NT2/D1 (cell line): Measurements from ENCODE around the gene RHOH.

Source experiments
- DNase-seq: peaks from one replicate; pipeline ENCODE4 v3.0.0-alpha.2; 2011; ENCODE audit warnings: low read depth, low spot score
- H3K27me3 ChIP-seq: 2 replicates; pipeline ENCODE4 v1.6.0; 2011; ENCODE audit warnings: mild to moderate bottlenecking; ENCODE audit not compliant: insufficient read length, insufficient read depth
- H3K36me3 ChIP-seq: 2 replicates; pipeline ENCODE4 v1.6.1; 2011; ENCODE audit warnings: mild to moderate bottlenecking, low read length, mixed read lengths; ENCODE audit not compliant: insufficient read depth, insufficient read length
- H3K4me1 ChIP-seq: 2 replicates; pipeline ENCODE4 v1.5.1; 2011; ENCODE audit not compliant: insufficient read depth, insufficient read length
- H3K4me3 ChIP-seq: 2 replicates; pipeline ENCODE4 v1.5.1; 2011; ENCODE audit warnings: low read depth; ENCODE audit not compliant: insufficient read length
- H3K9ac ChIP-seq: 2 replicates; pipeline ENCODE4 v1.6.0; 2011; ENCODE audit warnings: low read depth; ENCODE audit not compliant: insufficient read length
- H3K9me3 ChIP-seq: 2 replicates; pipeline ENCODE4 v1.5.1; 2011; ENCODE audit warnings: mild to moderate bottlenecking, low read length; ENCODE audit not compliant: insufficient read depth
- SUZ12 ChIP-seq: IDR thresholded peaks from 2 replicates; pipeline ENCODE4 v1.6.1; 2011; ENCODE audit not compliant: insufficient read length, insufficient read depth; ENCODE audit errors: extremely low read depth
- YY1 ChIP-seq: IDR thresholded peaks from 2 replicates; pipeline ENCODE4 v1.6.1; 2011; ENCODE audit not compliant: insufficient read length, insufficient read depth
- ZNF274 ChIP-seq: IDR thresholded peaks from 2 replicates; pipeline ENCODE4 v1.6.1; 2011; ENCODE audit warnings: mild to moderate bottlenecking, low read depth, low read length

Gene RHOH

DNA sequence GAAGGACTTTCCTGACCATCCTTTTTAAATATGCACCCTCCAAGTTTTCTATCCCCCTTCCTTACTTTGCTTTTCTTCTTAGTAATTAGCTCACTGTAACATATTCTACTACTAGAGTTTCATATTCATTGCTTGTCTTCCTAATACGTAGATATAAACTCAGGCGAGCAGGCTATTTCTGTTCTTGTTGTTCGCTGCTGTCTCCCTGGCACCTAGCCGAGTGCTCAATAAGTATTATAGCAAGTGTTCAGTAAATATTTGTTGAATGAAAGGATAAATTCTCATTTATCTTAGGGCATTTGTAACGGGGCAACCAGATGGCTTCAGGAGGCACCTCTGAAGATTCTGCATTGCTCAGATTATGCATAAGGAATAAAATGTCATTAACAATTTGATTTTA lies 6.8 kb upstream of the RHOH start:
- Histone ChIP-seq H3K36me3 (no peaks in the 10 kb centered on the region), H3K27me3 (no peaks in the 10 kb centered on the region), H3K4me3 (no peak overlapping the region), H3K9ac (no peak overlapping the region), H3K9me3 (no peaks in the 10 kb centered on the region), H3K4me1 (peaks cover 2% of the 10 kb centered on the region)
- TF ChIP-seq ZNF274 (no peak), SUZ12 (no peak), YY1 (no peak)
- DNase-seq: no peak

DNA sequence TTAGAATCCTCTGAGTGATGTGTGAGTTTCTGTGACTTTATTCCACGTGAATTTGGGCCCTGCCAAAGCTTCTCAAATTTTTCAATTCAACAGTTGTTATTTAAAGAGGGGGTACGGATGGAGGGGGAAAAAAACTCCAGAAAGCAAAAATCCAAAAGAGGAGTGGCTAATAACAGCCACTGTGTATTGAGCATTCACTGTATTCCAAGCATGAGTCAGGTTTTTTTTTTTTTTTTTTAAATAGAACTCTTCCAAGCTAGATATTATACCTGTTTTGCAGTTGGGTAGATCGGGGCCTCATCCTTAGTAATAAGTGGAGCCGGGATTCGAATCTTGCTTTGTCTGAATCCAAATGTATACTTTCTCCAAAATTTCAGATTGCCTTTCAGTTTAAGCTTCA lies 6.4 kb upstream of the RHOH start:
- no peak for TF ChIP-seq YY1
- no peak for TF ChIP-seq ZNF274
- TF ChIP-seq SUZ12: no peak
- H3K9ac ChIP-seq: no peak overlapping the region

DNA sequence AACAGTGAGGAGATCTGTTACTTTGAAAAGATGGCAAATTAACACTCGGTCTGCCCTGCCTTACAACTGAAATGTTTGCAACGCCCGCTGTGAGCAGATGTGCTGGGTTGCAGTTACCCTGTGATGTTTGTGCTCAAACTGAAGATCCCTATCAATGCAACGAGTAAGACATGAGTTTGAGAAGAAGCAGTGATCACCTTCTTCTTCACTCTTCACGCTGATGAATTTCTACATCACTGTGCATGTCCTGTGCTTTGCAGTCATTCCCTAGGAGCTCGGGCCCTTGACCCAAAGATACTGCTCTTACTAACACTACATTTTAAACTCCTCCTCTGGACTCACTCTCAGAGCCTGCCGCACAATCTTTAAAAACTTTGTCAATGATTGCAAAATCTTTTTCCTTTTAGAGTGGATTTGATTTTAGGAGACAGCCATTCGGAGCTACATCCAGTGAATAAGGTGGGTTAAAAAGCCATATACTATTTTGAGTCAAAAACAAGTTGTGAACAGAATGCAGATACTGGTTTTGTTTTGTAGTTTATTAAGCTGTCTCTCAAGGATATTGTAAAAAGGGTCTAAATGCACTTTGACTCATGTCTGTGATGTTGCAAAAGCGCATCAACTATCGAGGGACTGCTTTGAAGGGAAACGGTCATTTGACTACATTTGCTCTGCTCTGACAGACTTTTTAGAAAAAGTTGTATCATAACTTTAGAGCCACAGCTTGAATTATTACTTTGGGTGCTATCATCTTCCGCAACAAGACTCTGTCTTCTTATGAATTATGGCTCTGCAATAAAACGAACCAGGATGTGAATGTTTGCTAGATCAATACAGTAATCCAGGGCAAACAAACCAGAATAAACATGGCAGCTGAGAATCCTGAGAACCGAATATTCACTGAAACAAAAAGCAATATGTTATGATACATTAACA lies 5.7 kb upstream of the RHOH start:
- Histone ChIP-seq H3K4me3 (no peak overlapping the region), H3K36me3 (no peaks in the 10 kb centered on the region), H3K9ac (no peak overlapping the region), H3K9me3 (no peaks in the 10 kb centered on the region), H3K4me1 (peaks cover 2% of the 10 kb centered on the region), H3K27me3 (no peaks in the 10 kb centered on the region)
- DNase-seq: no peak
- no peak for TF ChIP-seq YY1
- no peak for TF ChIP-seq SUZ12

More for the DNA sequence above, 6.4 kb upstream of the RHOH start:
- no peaks in the 10 kb centered on the region for H3K27me3 ChIP-seq
- no peak for DNase-seq
- no peak overlapping the region for H3K4me3 ChIP-seq
- H3K4me1 ChIP-seq: peaks cover 2% of the 10 kb centered on the region
- H3K9me3 ChIP-seq: no peaks in the 10 kb centered on the region
- no peaks in the 10 kb centered on the region for H3K36me3 ChIP-seq

DNA sequence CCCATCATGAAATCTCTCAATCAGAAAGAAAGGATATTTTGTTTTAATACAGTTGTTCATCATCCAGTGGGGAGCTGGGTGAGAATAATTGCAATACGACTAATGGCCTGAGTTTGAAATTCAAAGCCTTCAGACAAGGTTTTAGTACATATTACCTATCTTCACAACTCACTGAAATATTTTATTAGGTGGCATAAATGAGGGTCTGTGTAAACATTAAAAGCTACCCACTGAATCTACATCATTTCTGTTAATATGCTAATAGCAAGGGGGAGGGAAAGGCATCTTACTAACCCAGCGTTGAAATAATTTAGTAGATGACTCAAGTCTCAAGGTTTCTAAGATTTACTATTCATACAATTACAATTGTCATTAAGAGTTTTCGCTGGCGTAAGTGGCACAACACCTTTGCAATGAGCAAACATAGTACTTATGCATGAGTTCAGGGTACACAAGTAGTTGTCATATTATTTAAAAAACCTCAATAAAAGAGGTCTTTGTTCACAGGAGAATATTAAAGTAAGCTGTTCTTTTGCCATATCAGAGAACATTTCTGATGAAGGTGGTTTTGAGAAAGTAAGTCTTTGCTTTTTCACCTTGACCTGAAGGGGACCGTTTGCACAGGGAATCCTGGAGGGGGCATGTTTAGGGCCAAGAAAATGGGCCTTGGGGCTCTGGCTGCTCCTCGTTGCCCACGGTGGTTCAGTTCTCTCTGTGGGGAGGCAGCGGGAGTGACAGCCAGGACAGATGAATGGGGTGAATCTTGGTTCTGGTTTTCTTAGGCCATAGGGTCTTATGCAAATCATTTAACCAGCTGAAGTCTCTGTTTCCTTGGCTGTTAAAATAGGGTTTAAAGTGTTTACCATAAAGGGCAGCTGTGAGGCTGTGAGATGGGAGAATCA lies 4.5 kb upstream of the RHOH start:
- H3K9me3 ChIP-seq: no peaks in the 10 kb centered on the region
- no peak overlapping the region for H3K9ac ChIP-seq
- no peak for TF ChIP-seq SUZ12
- no peak for TF ChIP-seq YY1
- no peak for TF ChIP-seq ZNF274
- no peaks in the 10 kb centered on the region for H3K27me3 ChIP-seq
- peaks cover 4% of the 10 kb centered on the region for H3K4me1 ChIP-seq
- H3K4me3 ChIP-seq: no peak overlapping the region
- H3K36me3 ChIP-seq: no peaks in the 10 kb centered on the region
- no peak for DNase-seq

DNA sequence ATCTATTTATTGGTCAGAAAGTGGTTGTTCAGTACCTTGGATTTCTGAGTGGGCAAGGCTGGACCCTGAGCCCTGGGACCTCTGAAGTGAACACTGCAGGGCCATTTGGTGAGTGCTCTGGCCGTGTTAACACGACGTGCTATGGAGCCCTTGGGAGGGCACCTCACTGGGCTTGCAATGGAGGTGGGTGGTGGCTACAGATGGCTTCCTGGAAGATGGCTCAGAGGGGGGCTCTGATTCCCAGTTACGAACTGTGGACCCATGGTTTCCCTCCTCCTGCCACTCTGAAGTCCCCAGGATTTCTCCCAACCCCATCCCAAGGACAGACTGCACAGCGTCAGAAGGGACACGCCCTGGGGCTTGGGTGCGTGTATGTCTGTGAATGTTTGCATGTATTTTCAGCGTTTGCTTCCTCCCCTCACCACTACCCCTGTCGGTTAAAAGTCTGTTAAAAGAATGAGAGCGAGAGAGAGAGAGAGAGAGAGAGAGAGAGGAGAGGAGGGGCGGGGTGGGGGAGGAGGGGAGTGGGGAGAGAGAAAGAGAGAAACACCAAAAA lies 3.7 kb upstream of the RHOH start:
- Histone ChIP-seq H3K36me3 (no peaks in the 10 kb centered on the region), H3K4me1 (peaks cover 4% of the 10 kb centered on the region), H3K4me3 (no peak overlapping the region), H3K9ac (no peak overlapping the region), H3K27me3 (no peaks in the 10 kb centered on the region), H3K9me3 (no peaks in the 10 kb centered on the region)
- no peak for DNase-seq
- no peak for TF ChIP-seq ZNF274
- TF ChIP-seq SUZ12: no peak
- TF ChIP-seq YY1: no peak

DNA sequence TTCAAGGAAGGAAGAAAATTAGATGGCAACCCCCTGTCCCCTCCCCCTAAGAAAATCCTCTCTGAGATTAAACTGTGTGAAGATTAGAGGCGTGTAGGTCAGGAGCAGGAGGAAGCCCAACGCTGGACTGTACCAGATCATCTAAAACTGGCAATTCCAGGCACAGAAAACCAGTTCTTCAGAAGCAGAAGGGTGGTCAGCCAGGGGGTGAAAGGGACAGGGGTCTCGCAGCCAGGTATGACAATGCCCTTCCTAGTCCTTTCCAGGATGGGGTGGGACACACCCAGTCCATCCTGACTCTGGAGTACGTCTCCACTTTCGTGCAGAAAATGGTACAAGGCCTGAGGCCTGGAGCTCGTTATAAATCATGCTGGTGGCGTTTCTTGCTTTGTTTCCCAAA lies 3.3 kb upstream of the RHOH start:
- Histone ChIP-seq H3K27me3 (no peaks in the 10 kb centered on the region), H3K36me3 (no peaks in the 10 kb centered on the region), H3K4me3 (no peak overlapping the region), H3K9me3 (no peaks in the 10 kb centered on the region), H3K9ac (no peak overlapping the region), H3K4me1 (peaks cover 7% of the 10 kb centered on the region)
- DNase-seq: no peak
- TF ChIP-seq SUZ12 (no peak), ZNF274 (no peak), YY1 (no peak)
